Stimulated activated memory B cell treated with anti-CD40 and anti-IgM and Interleukin-4, amounts not matched to agents 10 μg/mL and 1 μg/mL and 100 μg/mL, for 72 hours (primary cell): ENCODE data around the gene TRRAP.

Source experiments
- ATAC-seq: fragments of 150-1000 bp; cut with Tn5 transposase; 2 replicates; pipeline ENCODE4 v1.10.0; 2021
- H3K27ac Mint-ChIP-seq: one replicate; pipeline ENCODE4 v1.8.0; 2022; ENCODE audit warnings: mild to moderate bottlenecking, mixed read lengths
- H3K27me3 Mint-ChIP-seq: one replicate; pipeline ENCODE4 v1.8.0; 2022; ENCODE audit warnings: mixed read lengths
- H3K36me3 Mint-ChIP-seq: one replicate; pipeline ENCODE4 v1.8.0; 2022; ENCODE audit warnings: mixed read lengths
- H3K4me1 Mint-ChIP-seq: one replicate; pipeline ENCODE4 v1.8.0; 2022; ENCODE audit warnings: mixed read lengths
- H3K4me3 Mint-ChIP-seq: one replicate; pipeline ENCODE4 v1.8.0; 2022; ENCODE audit warnings: mild to moderate bottlenecking, moderate library complexity, mixed read lengths
- H3K9me3 Mint-ChIP-seq: one replicate; pipeline ENCODE4 v1.8.0; 2022; ENCODE audit warnings: mixed read lengths

The TRRAP gene

DNA sequence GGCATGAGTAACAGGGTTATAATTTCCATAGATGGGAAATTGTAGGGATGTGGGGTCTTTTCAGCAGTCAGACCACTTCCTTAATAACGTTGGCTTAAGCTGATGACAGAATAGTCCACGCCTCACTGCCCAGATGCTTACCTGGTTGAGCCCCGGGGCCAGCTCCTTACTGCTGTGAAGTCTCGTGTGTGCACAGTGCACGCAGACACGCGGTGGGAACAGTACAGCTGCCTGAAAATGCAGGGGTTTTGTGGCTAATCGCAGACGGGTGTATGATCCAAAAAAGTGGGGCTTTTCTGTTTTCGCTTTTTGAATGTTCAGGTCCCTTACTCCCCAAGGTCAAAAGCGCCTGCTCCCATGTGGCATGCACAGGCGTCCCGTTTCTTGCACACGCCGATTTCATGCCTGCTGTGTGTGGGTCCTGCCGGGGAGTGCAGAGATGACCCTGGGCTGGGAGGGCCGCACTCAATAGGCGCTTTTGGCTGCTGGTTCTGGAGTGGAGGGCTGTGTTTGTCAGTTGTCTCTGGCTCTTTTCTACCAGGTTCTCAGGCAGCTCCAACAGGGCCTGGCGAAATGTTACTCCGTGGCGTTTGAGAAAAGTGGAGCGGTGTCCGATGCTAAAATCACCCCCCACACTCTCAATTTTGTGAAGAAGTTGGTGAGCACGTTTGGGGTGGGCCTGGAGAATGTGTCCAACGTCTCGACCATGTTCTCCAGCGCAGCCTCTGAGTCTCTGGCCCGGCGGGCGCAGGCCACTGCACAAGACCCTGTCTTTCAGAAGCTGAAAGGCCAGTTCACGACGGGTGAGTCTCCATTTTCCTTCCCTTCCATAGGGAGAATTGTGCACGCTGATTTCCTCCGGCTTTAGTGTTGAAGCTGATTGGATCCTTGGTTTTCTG is 116.0 kb downstream of the TRRAP start:
- Mint-ChIP-seq H3K27ac (no peak overlapping the region), H3K9me3 (no peaks in the 10 kb centered on the region), H3K27me3 (no peaks in the 10 kb centered on the region), H3K4me3 (no peak overlapping the region), H3K4me1 (peaks cover 10% of the 10 kb centered on the region), H3K36me3 (peaks cover 48% of the 10 kb centered on the region)
- ATAC-seq: no peak

GRCh38 chr7:98995111-98995510 is 116.8 kb downstream of the TRRAP start:
- Mint-ChIP-seq H3K27me3 (no peaks in the 10 kb centered on the region), H3K4me3 (no peak overlapping the region), H3K27ac (no peak overlapping the region), H3K9me3 (no peaks in the 10 kb centered on the region), H3K36me3 (peaks cover 42% of the 10 kb centered on the region), H3K4me1 (peaks cover 10% of the 10 kb centered on the region)
- ATAC-seq: no peak

DNA sequence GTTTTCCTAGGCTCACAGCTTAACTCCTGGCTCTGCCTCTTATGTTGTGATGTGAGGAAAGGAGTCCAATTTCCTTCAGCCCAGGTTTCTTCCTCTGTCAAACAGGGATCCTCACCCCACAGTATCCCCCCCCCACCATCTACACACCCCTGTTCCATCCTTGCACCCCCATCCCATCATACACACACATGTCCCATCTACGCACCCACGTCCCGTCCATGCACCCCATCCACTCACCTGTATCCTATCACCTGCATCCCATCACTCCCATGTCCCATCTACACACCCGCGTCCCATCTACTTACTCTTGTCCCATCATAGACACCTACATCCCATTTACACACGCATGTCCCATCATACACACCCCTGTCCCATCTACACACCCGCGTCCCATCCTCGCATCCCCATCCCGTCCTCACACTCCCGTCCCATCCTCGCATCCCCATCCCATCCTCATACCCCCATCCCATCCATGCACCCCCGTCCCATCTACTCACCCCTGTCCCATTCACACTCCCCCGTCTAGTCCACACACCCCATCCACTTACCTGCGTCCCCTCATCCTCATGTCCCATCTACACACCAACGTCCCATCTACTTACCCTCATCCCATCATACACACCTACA is 117.3 kb downstream of the TRRAP start:
- Mint-ChIP-seq H3K9me3 (no peaks in the 10 kb centered on the region), H3K27me3 (no peaks in the 10 kb centered on the region), H3K4me1 (peaks cover 10% of the 10 kb centered on the region), H3K36me3 (peaks cover 44% of the 10 kb centered on the region), H3K4me3 (no peak overlapping the region), H3K27ac (peak overlapping the region; percentile 2)
- peak; percentile 61 for ATAC-seq

DNA sequence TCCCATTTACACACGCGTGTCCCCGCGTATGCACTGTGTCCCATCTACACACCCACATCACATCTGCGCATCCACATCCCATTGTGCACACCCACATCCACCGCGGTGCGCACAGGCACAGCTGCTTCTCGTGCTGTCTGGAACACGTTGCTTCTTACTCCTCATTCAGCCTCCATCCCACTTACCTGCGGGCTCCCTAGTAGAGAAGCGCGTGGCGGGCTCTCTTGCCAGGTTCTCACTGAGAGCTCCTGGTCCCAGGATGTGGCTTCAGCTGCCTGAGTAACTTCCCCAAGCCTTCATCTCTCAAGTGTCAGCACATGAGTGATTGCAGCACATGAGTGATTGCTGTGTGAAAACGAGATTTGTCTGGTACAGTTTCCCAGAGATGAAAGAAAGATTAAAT is 117.8 kb downstream of the TRRAP start:
- Mint-ChIP-seq H3K27me3 (no peaks in the 10 kb centered on the region), H3K4me3 (no peak overlapping the region), H3K4me1 (peaks cover 10% of the 10 kb centered on the region), H3K36me3 (peaks cover 50% of the 10 kb centered on the region), H3K9me3 (no peaks in the 10 kb centered on the region), H3K27ac (peak overlapping the region; percentile 2)
- ATAC-seq: no peak

GRCh38 chr7:98997846-98998245 is 119.5 kb downstream of the TRRAP start:
- no peak overlapping the region for H3K4me3 Mint-ChIP-seq
- no peak overlapping the region for H3K27ac Mint-ChIP-seq
- H3K27me3 Mint-ChIP-seq: no peaks in the 10 kb centered on the region
- ATAC-seq: no peak
- H3K4me1 Mint-ChIP-seq: peaks cover 10% of the 10 kb centered on the region
- no peaks in the 10 kb centered on the region for H3K9me3 Mint-ChIP-seq
- H3K36me3 Mint-ChIP-seq: peaks cover 51% of the 10 kb centered on the region

DNA sequence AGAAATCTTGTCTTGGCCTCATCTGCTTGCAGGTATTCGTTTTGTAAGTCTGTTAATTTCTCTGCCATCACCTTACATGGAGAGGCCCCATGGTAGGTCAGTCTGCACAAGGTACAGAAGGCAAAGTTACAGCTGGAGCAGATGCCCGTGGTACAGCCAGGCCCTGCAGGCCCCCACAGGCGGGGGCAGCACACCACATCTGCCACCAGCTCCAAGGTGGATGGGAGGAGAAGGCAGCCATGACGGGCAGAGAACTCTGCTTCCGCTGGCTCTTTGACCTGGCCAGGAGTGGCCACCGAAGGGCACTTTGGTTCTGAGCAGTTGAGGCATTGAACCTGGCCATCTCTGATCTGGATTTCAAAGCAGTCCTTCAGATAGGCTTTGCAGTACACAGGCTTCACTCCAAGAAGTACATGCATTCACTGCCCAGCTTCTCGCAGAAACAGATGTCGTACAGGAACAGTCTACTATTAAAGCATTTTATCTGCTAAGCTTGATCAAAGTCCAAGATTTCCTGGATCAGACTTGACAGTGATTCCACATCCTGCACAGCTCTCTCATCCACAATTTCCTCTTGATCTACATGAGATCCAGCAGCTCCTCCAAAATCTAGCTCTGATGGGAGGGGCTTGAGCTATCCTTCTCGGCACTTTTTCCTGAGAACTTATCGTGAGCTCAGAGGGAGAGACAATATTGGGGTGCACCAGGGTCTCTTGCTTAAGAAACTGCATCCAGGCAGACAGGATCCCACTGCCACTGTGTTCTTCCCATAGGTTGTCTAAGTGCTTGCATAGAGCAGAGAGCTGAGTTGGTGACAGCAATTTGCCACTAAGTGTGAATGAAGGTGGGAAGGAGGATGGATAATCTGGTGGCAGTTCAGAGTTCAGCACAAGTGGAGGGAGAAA is 120.7 kb downstream of the TRRAP start:
- no peaks in the 10 kb centered on the region for H3K27me3 Mint-ChIP-seq
- H3K9me3 Mint-ChIP-seq: no peaks in the 10 kb centered on the region
- no peak for ATAC-seq
- H3K36me3 Mint-ChIP-seq: peaks cover 48% of the 10 kb centered on the region
- H3K4me1 Mint-ChIP-seq: peaks cover 10% of the 10 kb centered on the region
- no peak overlapping the region for H3K27ac Mint-ChIP-seq
- H3K4me3 Mint-ChIP-seq: no peak overlapping the region

DNA sequence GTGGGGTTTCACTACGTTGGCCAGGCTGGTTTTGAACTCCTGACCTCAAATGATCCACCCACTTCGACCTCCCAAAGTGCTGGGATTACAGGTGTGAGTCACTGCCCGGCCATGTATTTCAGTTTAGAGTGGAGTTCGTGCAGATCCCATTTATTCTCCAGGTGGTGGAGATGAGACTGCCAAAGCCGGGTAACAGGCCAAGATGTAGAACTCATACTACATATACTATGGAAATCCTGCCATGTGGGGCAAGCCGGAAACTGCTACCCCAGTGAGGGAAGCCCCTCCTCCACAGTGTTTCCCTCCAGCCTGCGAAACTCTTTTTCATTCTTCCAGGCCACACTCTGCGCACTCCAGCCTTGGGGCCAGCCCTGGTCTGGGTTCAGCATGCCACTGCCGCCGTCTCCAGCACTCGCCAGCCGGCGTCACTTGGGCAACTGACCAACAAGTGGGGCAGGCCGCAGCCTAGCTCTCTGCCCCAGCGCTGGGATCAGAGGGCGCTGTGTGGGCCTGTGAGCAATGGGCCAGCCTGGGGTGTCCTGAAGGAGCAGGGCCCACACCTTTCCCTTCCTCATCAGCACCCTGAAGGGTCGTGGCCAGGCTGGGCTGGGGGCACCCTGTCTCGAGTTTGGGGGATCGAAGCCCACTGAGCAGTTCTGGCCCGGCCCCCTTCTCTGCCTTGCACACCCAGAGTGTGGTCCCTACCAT is 122.0 kb downstream of the TRRAP start:
- H3K36me3 Mint-ChIP-seq: peaks cover 50% of the 10 kb centered on the region
- H3K4me3 Mint-ChIP-seq: no peak overlapping the region

GRCh38 chr7:99000904-99001465 is 122.7 kb downstream of the TRRAP start:
- Mint-ChIP-seq H3K4me1 (peaks cover 16% of the 10 kb centered on the region), H3K4me3 (no peak overlapping the region), H3K27me3 (no peaks in the 10 kb centered on the region), H3K27ac (no peak overlapping the region), H3K36me3 (peaks cover 50% of the 10 kb centered on the region), H3K9me3 (no peaks in the 10 kb centered on the region)
- ATAC-seq: no peak

More for the DNA sequence above, 122.0 kb downstream of the TRRAP start:
- H3K9me3 Mint-ChIP-seq: no peaks in the 10 kb centered on the region
- no peaks in the 10 kb centered on the region for H3K27me3 Mint-ChIP-seq
- peaks cover 16% of the 10 kb centered on the region for H3K4me1 Mint-ChIP-seq
- H3K27ac Mint-ChIP-seq: no peak overlapping the region
- ATAC-seq: no peak

DNA sequence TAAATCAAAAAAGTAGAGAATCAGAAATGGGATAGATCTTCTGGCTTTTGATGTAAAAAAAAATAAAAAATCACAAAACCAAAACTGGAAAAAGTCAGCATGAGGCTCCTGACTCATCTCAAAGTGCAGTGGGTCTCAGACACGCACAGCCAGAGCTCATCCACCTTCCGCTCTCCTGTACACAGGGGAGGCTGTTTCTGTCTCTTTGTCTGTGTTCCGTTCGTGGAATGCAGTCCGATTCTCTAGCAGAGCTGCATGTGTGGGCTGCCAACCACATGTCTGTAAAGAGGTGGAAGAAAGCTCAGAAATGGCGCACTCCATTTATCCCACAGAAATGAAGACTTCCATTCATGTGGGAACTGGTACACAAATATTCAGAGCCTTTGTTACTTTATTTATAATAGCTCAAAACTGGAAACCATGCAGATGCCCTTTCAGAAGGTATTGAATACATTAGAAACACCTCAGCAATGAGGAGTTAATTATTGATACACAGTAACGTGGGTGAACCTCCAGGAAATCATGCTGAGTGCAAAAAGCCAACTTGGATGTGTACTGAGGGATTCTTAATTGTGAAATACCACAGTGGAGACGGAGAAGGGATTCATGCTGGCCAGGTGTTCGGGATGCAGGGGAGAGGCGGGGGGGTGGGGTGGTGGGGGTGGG is 123.3 kb downstream of the TRRAP start:
- Mint-ChIP-seq H3K36me3 (peaks cover 50% of the 10 kb centered on the region), H3K27me3 (no peaks in the 10 kb centered on the region), H3K27ac (no peak overlapping the region), H3K9me3 (no peaks in the 10 kb centered on the region), H3K4me3 (no peak overlapping the region), H3K4me1 (peaks cover 14% of the 10 kb centered on the region)
- ATAC-seq: no peak

DNA sequence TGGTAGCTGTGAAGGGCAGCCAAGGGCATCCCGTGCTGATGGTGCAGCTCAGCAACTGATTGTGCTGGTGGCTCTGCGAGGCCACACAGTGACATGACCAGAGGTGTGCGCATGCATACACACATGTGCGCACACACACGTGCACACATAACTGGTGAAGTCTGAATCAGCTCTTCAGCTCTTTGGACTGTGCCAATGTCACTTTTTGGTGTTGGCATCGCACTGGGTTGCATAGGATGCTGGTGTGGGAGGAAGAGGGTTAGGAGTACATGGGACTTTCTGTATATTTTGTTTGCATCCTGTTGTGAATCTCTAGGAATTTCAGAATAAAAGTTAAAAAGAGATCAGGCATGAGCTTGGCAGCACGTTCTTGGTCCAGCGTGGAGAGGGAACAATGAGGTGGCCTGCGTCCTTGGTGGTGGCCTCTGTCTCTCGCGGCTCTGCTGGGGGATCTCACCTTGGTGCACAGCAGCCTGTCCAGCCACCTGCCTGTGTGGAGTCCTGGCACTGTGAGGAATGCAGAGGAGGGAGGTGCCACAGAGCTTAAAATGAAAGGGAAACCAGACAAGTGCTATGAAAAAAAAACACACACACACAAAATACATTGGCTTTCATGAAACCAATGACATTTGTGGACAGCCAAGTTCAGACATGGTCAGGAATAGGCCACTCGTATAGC is 124.0 kb downstream of the TRRAP start:
- peaks cover 14% of the 10 kb centered on the region for H3K4me1 Mint-ChIP-seq
- no peaks in the 10 kb centered on the region for H3K27me3 Mint-ChIP-seq
- no peak overlapping the region for H3K4me3 Mint-ChIP-seq
- no peaks in the 10 kb centered on the region for H3K9me3 Mint-ChIP-seq
- peaks cover 54% of the 10 kb centered on the region for H3K36me3 Mint-ChIP-seq
- ATAC-seq: no peak
- H3K27ac Mint-ChIP-seq: no peak overlapping the region

- Mint-ChIP-seq H3K36me3 (peaks cover 54% of the 10 kb centered on the region), H3K27ac (no peak overlapping the region), H3K4me3 (no peak overlapping the region), H3K9me3 (no peaks in the 10 kb centered on the region), H3K27me3 (no peaks in the 10 kb centered on the region), H3K4me1 (peaks cover 14% of the 10 kb centered on the region)
- no peak for ATAC-seq
Observed at GRCh38 chr7:99002827-99003212, 124.5 kb downstream of the TRRAP start.

DNA sequence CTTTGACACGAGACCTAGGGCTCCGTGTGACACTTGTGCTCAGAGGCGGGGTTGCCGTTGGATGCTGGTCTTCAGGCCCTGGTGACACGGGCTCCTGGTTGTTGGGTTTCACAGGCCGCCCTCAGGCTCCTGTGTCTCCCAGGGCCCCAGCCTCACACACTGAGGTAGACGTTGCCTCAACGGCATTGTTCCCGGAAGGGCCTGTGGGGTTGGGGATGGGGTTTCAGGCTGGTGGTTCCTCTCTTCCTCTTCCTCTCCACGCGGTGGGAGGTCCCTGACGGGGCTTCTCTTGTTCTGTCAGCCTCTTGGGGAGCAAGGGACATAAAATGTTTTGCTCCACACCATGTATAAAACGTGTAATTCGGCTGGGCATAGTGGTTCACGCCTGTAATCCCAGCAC is 125.1 kb downstream of the TRRAP start:
- Mint-ChIP-seq H3K4me3 (no peak overlapping the region), H3K36me3 (peaks cover 60% of the 10 kb centered on the region), H3K27me3 (no peaks in the 10 kb centered on the region), H3K4me1 (peaks cover 14% of the 10 kb centered on the region), H3K9me3 (no peaks in the 10 kb centered on the region), H3K27ac (no peak overlapping the region)
- ATAC-seq: no peak

DNA sequence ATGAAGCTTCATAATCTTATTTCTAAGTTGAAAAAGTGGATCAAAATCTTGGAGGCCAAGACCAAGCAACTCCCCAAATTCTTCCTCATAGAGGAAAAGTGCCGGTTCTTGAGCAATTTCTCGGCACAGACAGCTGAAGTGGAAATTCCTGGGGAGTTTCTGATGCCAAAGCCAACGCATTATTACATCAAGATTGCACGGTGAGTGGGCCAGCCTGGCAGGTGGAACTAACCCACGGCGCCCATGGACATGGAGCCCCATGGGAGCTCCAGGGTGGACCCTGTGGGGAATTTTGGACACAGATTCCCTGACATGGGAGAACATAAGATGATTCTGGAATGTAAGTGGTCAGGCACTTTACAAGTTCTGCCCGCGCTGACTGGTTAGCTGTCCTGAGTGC is 125.9 kb downstream of the TRRAP start:
- Mint-ChIP-seq H3K9me3 (no peaks in the 10 kb centered on the region), H3K4me1 (peaks cover 14% of the 10 kb centered on the region), H3K36me3 (peaks cover 68% of the 10 kb centered on the region), H3K27ac (no peak overlapping the region), H3K4me3 (no peak overlapping the region), H3K27me3 (no peaks in the 10 kb centered on the region)
- no peak for ATAC-seq
